ENCODE data around the gene NOL11. TPM values are rescaled to one million over a fixed set of nuclear protein-coding genes. Genes with fewer than 3 reads are reported as not detected.

Gene NOL11
- total and polyA plus RNA-seq, 2 of the 8 experiments (the other 6 are each of a cell fraction or from before 2014, with no cell fraction given): 58.0 to 97.2 TPM

DNA sequence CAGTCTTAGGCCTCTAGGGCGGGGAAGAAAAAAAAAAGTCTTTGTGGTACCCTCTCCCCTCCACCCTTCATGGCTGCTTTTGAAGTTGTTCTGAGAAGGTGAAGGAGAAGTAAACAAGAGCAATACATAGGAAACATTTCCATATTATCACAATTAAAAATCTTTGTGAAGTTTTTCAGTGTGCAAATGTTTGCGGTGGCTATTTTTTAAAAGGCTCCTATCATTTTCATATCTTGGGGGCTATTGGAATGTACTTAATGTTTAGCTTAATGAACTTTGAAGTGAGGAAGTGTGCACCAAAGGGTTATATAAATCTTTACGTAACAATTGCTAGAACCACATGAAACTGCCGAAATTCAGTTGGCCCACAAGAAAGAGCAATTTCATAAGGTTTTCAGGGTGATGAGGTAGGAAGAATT is 7.6 kb downstream of the NOL11 start:
- H4K5ac ChIP-seq (ENCODE audit: insufficient read length, low read depth, low read length): no peak overlapping the region
- no peak overlapping the region for H3K4ac ChIP-seq (replicated peaks; ENCODE audit: insufficient read length, low read depth, low read length)
- H2BK120ac ChIP-seq (replicated peaks; ENCODE audit: low read depth, low read length): no peak overlapping the region
- H3K9ac ChIP-seq (replicated peaks in 1 of 4; ENCODE audit: extremely low read depth in 1 of 4, low read depth in 3 of 4, low read length in 3 of 4): no peak overlapping the region
- peaks cover 0 to 3% of the 10 kb centered on the region in 2 experiments; a peak in 1 of 4 replicates for H3K9me3 ChIP-seq (ENCODE audit: insufficient read depth in 2 of 2, low read depth in 1 of 2, low read length in 1 of 2)
- peaks cover 35 to 96% (median 78%) of the 10 kb centered on the region in 4 experiments for H3K36me3 ChIP-seq (ENCODE audit: control insufficient read depth in 2 of 4, insufficient read depth in 4 of 4, low read length in 3 of 4)
- H2BK20ac ChIP-seq (ENCODE audit: low read length): no peak overlapping the region
- no peak overlapping the region for H3K56ac ChIP-seq (replicated peaks; ENCODE audit: insufficient read length, low read depth, low read length)
- no peaks in the 10 kb centered on the region for H3K23me2 ChIP-seq (ENCODE audit: low read depth, low read length)
- no peaks in the 10 kb centered on the region for H4K20me1 ChIP-seq (replicated peaks in 1 of 2; ENCODE audit: control insufficient read depth in 1 of 2, insufficient read depth in 2 of 2, low read length in 2 of 2)
- H3K4me2 ChIP-seq (ENCODE audit: insufficient read depth in 1 of 2, low read depth in 2 of 2, low read length in 2 of 2): no peak overlapping the region
- H4K91ac ChIP-seq (replicated peaks; ENCODE audit: insufficient read length, low read length): no peak overlapping the region
- peaks cover 0 to 6% of the 10 kb centered on the region in 2 experiments; a peak in 2 of 4 replicates for H3K79me2 ChIP-seq (ENCODE audit: control insufficient read depth in 1 of 2, insufficient read depth in 2 of 2, low read length in 2 of 2)
- no peak overlapping the region for H3K14ac ChIP-seq (ENCODE audit: insufficient read length)
- H2AFZ ChIP-seq (ENCODE audit: low read length): no peak overlapping the region
- H3K4me1 ChIP-seq (replicated peaks in 1 of 4; ENCODE audit: control insufficient read depth in 3 of 4, insufficient read depth in 4 of 4, low read length in 3 of 4): no peaks in the 10 kb centered on the region
- no peak overlapping the region for H2BK12ac ChIP-seq (ENCODE audit: low read depth, low read length)
- DNase-seq (ENCODE audit: low read depth in 1 of 2, low spot score in 2 of 2): no peak
- ChIA-PET POLR2A (ENCODE audit: partially characterized antibody) (interaction anchor here (1.0 to 1.8 kb wide), 3 partner anchors 11 to 313 kb away, joined by 3 to 8 read pairs (median 4); no protein-coding TSS in a partner anchor), CTCF (ENCODE audit: partially characterized antibody) (interaction anchor here (1.5 kb wide), 1 partner anchor 10 kb away, joined by 3 read pairs; no protein-coding TSS in a partner anchor)
- H2BK5ac ChIP-seq (ENCODE audit: low read depth, low read length): no peak overlapping the region
- H3K27ac ChIP-seq (ENCODE audit: low read depth, low read length): no peak overlapping the region
- FAIRE-seq: no peak
- no peaks in the 10 kb centered on the region for H3K27me3 ChIP-seq (replicated peaks in 1 of 4; ENCODE audit: control insufficient read depth in 3 of 4, extremely low read depth in 1 of 4, insufficient read depth in 3 of 4, low read length in 3 of 4)
- no peaks in the 10 kb centered on the region for H3K79me1 ChIP-seq (ENCODE audit: low read depth, low read length)
- no peak overlapping the region for H4K8ac ChIP-seq (ENCODE audit: extremely low read depth, insufficient read depth, low read length)
- no peak overlapping the region for H2AK5ac ChIP-seq (ENCODE audit: low read depth, low read length)
- H2BK15ac ChIP-seq (ENCODE audit: low read length): no peak overlapping the region
- WGBS, 2 experiments (ENCODE audit: extremely low coverage in 1 of 2, insufficient coverage in 1 of 2, insufficient read length in 1 of 2, insufficient replicate concordance in 2 of 2, low coverage in 1 of 2, low lambda C conversion rate in 2 of 2, missing lambda C conversion rate in 1 of 2): 96% methylated on average over 4 of the region's 4 CpGs; no CpG with 5 or more reads in 1 of the 2 experiments
- no peak overlapping the region for H3K18ac ChIP-seq (ENCODE audit: extremely low read depth, low read length)
- H3K4me3 ChIP-seq (ENCODE audit: extremely low read depth in 1 of 4, insufficient read depth in 2 of 4, low read depth in 3 of 4, low read length in 4 of 4): no peak overlapping the region
- no peak overlapping the region for H3K23ac ChIP-seq (ENCODE audit: insufficient read length)
- TF ChIP-seq RNF2 (IDR thresholded peaks at IDR 0.05; ENCODE audit: borderline replicate concordance, low read depth, low read length, missing control alignments, poor library complexity, severe bottlenecking) (no peak), CTBP2 (IDR thresholded peaks at IDR 0.05; ENCODE audit: borderline replicate concordance, insufficient read depth, insufficient read length, low read length) (no peak), TBP (IDR thresholded peaks at IDR 0.05; ENCODE audit: low read depth, low read length) (no peak), BRCA1 (IDR thresholded peaks at IDR 0.05; ENCODE audit: low read depth, low read length) (no peak), HDAC6 (IDR thresholded peaks at IDR 0.05; ENCODE audit: low read depth, low read length) (no peak), SP1 (IDR thresholded peaks at IDR 0.05; ENCODE audit: low read depth, low read length) (no peak), POLR2AphosphoS5 (IDR thresholded peaks at IDR 0.05; ENCODE audit: low read depth, low read length) (no peak), SIRT6 (IDR thresholded peaks at IDR 0.05; ENCODE audit: low read length) (no peak), SP2 (IDR thresholded peaks at IDR 0.05; ENCODE audit: low read length) (no peak), GABPA (IDR thresholded peaks at IDR 0.05; ENCODE audit: borderline replicate concordance, insufficient read depth, low read length) (no peak), CREB1 (IDR thresholded peaks at IDR 0.05) (no peak), SIX5 (IDR thresholded peaks at IDR 0.05; ENCODE audit: low read depth, low read length) (no peak)
- TF ChIP-seq, protein P1, sequence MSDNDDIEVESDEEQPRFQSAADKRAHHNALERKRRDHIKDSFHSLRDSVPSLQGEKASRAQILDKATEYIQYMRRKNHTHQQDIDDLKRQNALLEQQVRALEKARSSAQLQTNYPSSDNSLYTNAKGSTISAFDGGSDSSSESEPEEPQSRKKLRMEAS (IDR thresholded peaks at IDR 0.05): no peak
- TF ChIP-seq, protein P2, sequence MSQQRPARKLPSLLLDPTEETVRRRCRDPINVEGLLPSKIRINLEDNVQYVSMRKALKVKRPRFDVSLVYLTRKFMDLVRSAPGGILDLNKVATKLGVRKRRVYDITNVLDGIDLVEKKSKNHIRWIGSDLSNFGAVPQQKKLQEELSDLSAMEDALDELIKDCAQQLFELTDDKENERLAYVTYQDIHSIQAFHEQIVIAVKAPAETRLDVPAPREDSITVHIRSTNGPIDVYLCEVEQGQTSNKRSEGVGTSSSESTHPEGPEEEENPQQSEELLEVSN (IDR thresholded peaks at IDR 0.05): no peak
